Astrocyte of the spinal cord (primary cell): ENCODE measurements around the gene PBX2.

Source experiments
- DNase-seq: peaks from one replicate; pipeline ENCODE4 v3.0.0; 2011; ENCODE audit warnings: low read depth, low spot score
- H3K4me3 ChIP-seq: 2 replicates; pipeline ENCODE4 v1.5.1; 2011; ENCODE audit warnings: low read depth, mild to moderate bottlenecking, low read length, moderate library complexity
- in situ Hi-C: cut with HindIII; loops from 2 replicates; pipeline ENCODE4 v1.10.0; 2017; ENCODE audit warnings: low sequenced_read_pairs
- TF ChIP-seq, protein P1 (sequence below): IDR thresholded peaks from 2 replicates; pipeline ENCODE4 v1.5.1; 2012; ENCODE audit warnings: low read depth, mild to moderate bottlenecking, low read length, inconsistent platforms

PBX2 gene

DNA sequence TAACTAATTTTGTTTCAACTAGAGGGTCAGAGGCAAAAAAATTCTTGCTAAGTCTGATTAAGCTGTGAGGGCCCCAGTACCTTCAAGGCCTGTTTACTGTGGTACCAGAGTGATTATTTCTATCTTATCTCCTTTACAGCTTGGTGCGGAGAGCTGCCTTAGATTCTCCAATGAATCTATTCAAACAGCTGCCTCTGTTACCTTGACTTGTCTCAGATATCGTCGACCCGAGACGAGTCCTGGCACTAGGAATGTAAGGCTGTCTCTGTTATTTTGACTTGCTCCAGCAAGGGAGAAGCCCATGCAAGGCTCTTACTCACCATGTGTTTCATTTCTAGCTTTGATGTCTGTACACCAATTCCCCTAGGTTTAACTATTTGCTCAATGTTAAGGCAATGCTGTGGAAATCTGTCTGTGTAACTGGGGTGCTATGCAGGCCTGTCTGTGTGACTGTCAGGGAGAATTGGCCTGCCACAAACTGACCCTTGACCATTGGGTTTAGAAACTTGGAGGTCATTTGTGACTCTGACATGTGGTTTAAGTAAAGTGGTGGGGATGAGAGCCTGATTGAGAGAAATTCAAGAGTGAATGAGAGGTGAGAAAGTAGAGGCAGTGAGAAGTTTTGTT is 49.5 kb downstream of the PBX2 start:
- no peak overlapping the region for H3K4me3 ChIP-seq
- DNase-seq, result no peak
- TF ChIP-seq, protein P1, sequence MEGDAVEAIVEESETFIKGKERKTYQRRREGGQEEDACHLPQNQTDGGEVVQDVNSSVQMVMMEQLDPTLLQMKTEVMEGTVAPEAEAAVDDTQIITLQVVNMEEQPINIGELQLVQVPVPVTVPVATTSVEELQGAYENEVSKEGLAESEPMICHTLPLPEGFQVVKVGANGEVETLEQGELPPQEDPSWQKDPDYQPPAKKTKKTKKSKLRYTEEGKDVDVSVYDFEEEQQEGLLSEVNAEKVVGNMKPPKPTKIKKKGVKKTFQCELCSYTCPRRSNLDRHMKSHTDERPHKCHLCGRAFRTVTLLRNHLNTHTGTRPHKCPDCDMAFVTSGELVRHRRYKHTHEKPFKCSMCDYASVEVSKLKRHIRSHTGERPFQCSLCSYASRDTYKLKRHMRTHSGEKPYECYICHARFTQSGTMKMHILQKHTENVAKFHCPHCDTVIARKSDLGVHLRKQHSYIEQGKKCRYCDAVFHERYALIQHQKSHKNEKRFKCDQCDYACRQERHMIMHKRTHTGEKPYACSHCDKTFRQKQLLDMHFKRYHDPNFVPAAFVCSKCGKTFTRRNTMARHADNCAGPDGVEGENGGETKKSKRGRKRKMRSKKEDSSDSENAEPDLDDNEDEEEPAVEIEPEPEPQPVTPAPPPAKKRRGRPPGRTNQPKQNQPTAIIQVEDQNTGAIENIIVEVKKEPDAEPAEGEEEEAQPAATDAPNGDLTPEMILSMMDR, result no peak
- in situ Hi-C loops, result no loop called here

DNA sequence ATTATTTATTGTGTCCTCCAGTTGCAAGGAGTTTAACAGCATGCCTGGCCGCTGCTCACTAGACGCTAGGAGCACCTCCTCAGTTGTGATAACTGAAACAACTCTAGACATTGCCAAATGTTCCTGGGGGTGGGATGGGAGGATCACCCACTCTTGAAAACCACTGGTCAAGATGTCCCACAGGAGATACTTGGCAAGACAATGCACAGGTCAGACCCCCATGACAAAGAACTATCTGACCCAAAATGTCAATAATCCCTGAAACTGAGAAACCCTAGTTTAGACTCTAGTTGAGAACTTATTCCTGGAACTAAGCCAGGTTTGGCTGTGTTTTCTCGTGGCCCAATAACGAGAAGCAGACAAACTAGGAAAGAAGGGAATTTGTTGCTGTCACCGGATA is 50.4 kb downstream of the PBX2 start:
- no peak for DNase-seq
- in situ Hi-C loops, result no loop called here
- H3K4me3 ChIP-seq, result no peak overlapping the region
- TF ChIP-seq, protein P1, result no peak

DNA sequence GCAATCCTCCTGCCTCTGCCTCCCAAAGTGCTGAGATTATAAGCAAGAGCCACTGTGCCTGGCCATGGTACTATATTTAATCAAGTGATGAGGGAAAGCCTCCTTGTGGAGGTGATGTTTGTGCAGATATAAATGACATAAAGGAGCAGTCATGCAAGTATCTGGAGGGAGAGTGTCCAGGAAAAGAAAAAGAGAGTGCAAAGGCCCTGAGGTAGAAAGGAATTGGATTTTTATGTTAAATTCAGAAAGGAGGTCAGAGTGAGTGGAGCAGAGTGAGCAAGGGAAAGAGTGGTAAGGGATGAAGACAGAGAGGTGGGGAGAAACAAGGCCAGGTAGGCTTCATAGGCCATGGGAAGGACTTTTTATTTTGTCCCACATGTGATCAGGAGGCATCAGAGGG is 52.5 kb downstream of the PBX2 start:
- TF ChIP-seq, protein P1, result no peak
- no peak overlapping the region for H3K4me3 ChIP-seq
- no peak for DNase-seq
- in situ Hi-C loops, result no loop called here
